Trophoblast cell (in vitro differentiated cells and primary cell): ENCODE results near the gene BRSK2. TPM values are rescaled to one million over a fixed set of nuclear protein-coding genes. Genes with fewer than 3 reads are reported as not detected.
A peak's percentile ranks its signal among the peaks of the same experiment; 100 is the strongest.
"Not testable (repeated sequence)": the region's sequence is repeated elsewhere in the genome, so short reads cannot be mapped to it uniquely, and the experiment has no call there.

Source experiments
- DNase-seq, 2 donors: peaks; one replicate each; pipeline ENCODE4 v3.0.0-alpha.2; 2016
- H2AFZ ChIP-seq: 2 replicates; pipeline ENCODE4 v1.6.1; 2013; ENCODE audit warnings: low read length, moderate library complexity, mild to moderate bottlenecking; ENCODE audit not compliant: insufficient read depth, poor library complexity
- H2AK5ac ChIP-seq: 2 replicates; pipeline ENCODE4 v1.6.1; 2013; ENCODE audit warnings: mild to moderate bottlenecking, low read length
- H2BK120ac ChIP-seq: 2 replicates; pipeline ENCODE4 v1.6.1; 2013; ENCODE audit warnings: low read length, mild to moderate bottlenecking, moderate library complexity; ENCODE audit not compliant: insufficient read depth, poor library complexity
- H2BK12ac ChIP-seq: 2 replicates; pipeline ENCODE4 v1.6.1; 2013; ENCODE audit warnings: mild to moderate bottlenecking, low read length, moderate library complexity
- H2BK5ac ChIP-seq: 2 replicates; pipeline ENCODE4 v1.6.1; 2013; ENCODE audit warnings: low read length, low read depth, moderate library complexity, mild to moderate bottlenecking; ENCODE audit not compliant: poor library complexity
- H3K14ac ChIP-seq: 2 replicates; pipeline ENCODE4 v1.6.1; 2013; ENCODE audit warnings: mild to moderate bottlenecking, low read length
- H3K18ac ChIP-seq: 2 replicates; pipeline ENCODE4 v1.6.1; 2013; ENCODE audit warnings: mild to moderate bottlenecking, low read length
- H3K23ac ChIP-seq: 2 replicates; pipeline ENCODE4 v1.6.1; 2013; ENCODE audit warnings: low read length
- H3K27ac ChIP-seq: 2 replicates; pipeline ENCODE4 v1.5.1; 2013; ENCODE audit warnings: low read depth, mild to moderate bottlenecking, inconsistent platforms, low read length, moderate library complexity
- H3K27me3 ChIP-seq: 2 replicates; pipeline ENCODE4 v1.6.1; 2013; ENCODE audit warnings: inconsistent platforms, mild to moderate bottlenecking, low read length, moderate library complexity; ENCODE audit not compliant: insufficient read depth
- H3K36me3 ChIP-seq, 2 experiments: 1 replicate in 1 of 2; 2 replicates in 1 of 2; pipeline ENCODE4 v1.6.1; 2013; ENCODE audit warnings: low read length in 2 of 2, mild to moderate bottlenecking in 2 of 2, moderate library complexity in 1 of 2; ENCODE audit not compliant: insufficient read depth in 2 of 2, control insufficient read depth in 1 of 2
- H3K4ac ChIP-seq: 2 replicates; pipeline ENCODE4 v1.6.1; 2013; ENCODE audit warnings: low read depth, mild to moderate bottlenecking, low read length, moderate library complexity
- H3K4me1 ChIP-seq, 2 experiments: 1 replicate in 1 of 2; 2 replicates in 1 of 2; pipeline ENCODE4 v1.6.1; 2013; ENCODE audit warnings: low read length in 2 of 2, mild to moderate bottlenecking in 2 of 2, moderate library complexity in 1 of 2; ENCODE audit not compliant: insufficient read depth in 2 of 2, control insufficient read depth in 1 of 2
- H3K4me2 ChIP-seq: 2 replicates; pipeline ENCODE4 v1.6.1; 2013; ENCODE audit warnings: inconsistent platforms, mild to moderate bottlenecking, low read length, moderate library complexity
- H3K4me3 ChIP-seq: 2 replicates; pipeline ENCODE4 v1.5.1; 2013; ENCODE audit warnings: mild to moderate bottlenecking, low read depth, low read length, inconsistent platforms
- H3K79me1 ChIP-seq: one replicate; pipeline ENCODE4 v1.6.1; 2013; ENCODE audit warnings: low read length
- H3K79me2 ChIP-seq: 2 replicates; pipeline ENCODE4 v1.6.1; 2013; ENCODE audit warnings: low read length, mild to moderate bottlenecking; ENCODE audit not compliant: control insufficient read depth, insufficient read depth, poor library complexity
- H3K9ac ChIP-seq: 2 replicates; pipeline ENCODE4 v1.6.1; 2013; ENCODE audit warnings: mild to moderate bottlenecking, low read length
- H3K9me3 ChIP-seq: 2 replicates; pipeline ENCODE4 v1.6.1; 2013; ENCODE audit warnings: low read depth, mild to moderate bottlenecking, control low read depth, inconsistent platforms, low read length; ENCODE audit not compliant: insufficient read depth
- H4K12ac ChIP-seq: 2 replicates; pipeline ENCODE4 v1.6.1; 2013; ENCODE audit warnings: low read depth, mild to moderate bottlenecking, low read length, moderate library complexity
- H4K8ac ChIP-seq: 2 replicates; pipeline ENCODE4 v1.6.1; 2013; ENCODE audit warnings: low read depth, mild to moderate bottlenecking, low read length, moderate library complexity
- H4K91ac ChIP-seq: one replicate; pipeline ENCODE4 v1.6.1; 2013; ENCODE audit warnings: low read depth, mild to moderate bottlenecking, low read length, moderate library complexity
- WGBS: extraction: QIAGEN DNeasy Blood & Tissue Kit; methylation state at CpG from one replicate; pipeline ENCODE4 v1.1.7; 2013; ENCODE audit warnings: missing lambda C conversion rate; ENCODE audit not compliant: insufficient read length, insufficient coverage; ENCODE audit errors: extremely low coverage; 5-methylcytosine and 5-hydroxymethylcytosine counted together
- polyA plus RNA-seq: library from polyadenylated mRNA; stranded (reverse); fragments of 200-250 nt; gene quantifications from 2 replicates; pipeline ENCODE4 v1.2.3, GENCODE V29; 2013

Gene BRSK2
- 0.82 and 0.89 TPM in 2 replicates for polyA plus RNA-seq

- Histone ChIP-seq H3K9ac (peak within 1 kb of the TSS; percentile 18), H3K23ac (no peak within 1 kb of the TSS), H3K27ac (no peak within 1 kb of the TSS), H4K12ac (peak within 1 kb of the TSS; percentile 25), H3K14ac (no peak within 1 kb of the TSS), H2BK12ac (no peak within 1 kb of the TSS), H3K9me3 (peaks cover 9% of the 10 kb centered on the region), H3K27me3 (peaks cover 30% of the 10 kb centered on the region), H3K4ac (no peak within 1 kb of the TSS), H4K91ac (no peak within 1 kb of the TSS), H2AFZ (peak within 1 kb of the TSS; percentile 31), H4K8ac (peak within 1 kb of the TSS; percentile 18), H2BK120ac (no peak within 1 kb of the TSS), H2BK5ac (no peak within 1 kb of the TSS), H3K4me2 (peak within 1 kb of the TSS; percentile 61), H3K79me2 (no peaks in the 10 kb centered on the region), H3K36me3 (no peaks in the 10 kb centered on the region), H2AK5ac (no peak within 1 kb of the TSS), H3K79me1 (no peaks in the 10 kb centered on the region), H3K18ac (no peak within 1 kb of the TSS), H3K4me3 (peak within 1 kb of the TSS; percentile 41), H3K4me1 (peaks cover 5 to 11% of the 10 kb centered on the region in 2 experiments)
- no peak for DNase-seq
- WGBS: no CpG with 5 or more reads among the region's 119 CpGs
Observed at GRCh38 chr11:1389932-1390568, at the start of gene BRSK2. BRSK2 (plus strand) TSS chr11:1389934; CDS start chr11:1390285, 351 bp downstream.

GRCh38 chr11:1340111-1340510 is 49.6 kb upstream of the BRSK2 start:
- no peak overlapping the region for H3K4ac ChIP-seq

DNA sequence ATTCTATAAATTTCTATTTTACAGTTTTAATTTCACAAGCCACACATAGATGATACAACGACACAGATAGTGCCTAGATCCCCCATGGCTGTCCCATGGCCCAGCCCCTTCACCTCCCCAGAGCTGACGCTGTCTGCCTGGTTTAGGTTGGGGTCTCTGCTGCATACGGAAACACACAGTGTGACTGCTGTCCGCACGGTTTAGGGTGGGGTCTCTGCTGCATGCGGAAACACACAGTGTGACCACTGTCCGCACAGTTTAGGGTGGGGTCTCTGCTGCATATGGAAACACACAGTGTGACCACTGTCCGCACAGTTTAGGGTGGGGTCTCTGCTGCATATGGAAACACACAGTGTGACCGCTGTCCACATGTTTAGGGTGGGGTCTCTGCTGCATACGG is 48.5 kb upstream of the BRSK2 start:
- H3K9ac ChIP-seq, H3K18ac ChIP-seq, H3K4me2 ChIP-seq, H2BK120ac ChIP-seq, H3K79me1 ChIP-seq, H2AFZ ChIP-seq, H2AK5ac ChIP-seq, H3K79me2 ChIP-seq, H3K14ac ChIP-seq, DNase-seq, H3K23ac ChIP-seq, H3K27ac ChIP-seq, H3K36me3 ChIP-seq, H2BK5ac ChIP-seq, H3K4ac ChIP-seq, H2BK12ac ChIP-seq, H4K12ac ChIP-seq, H4K8ac ChIP-seq, H3K4me3 ChIP-seq, H4K91ac ChIP-seq, H3K4me1 ChIP-seq: not testable (repeated sequence)
- no CpG with 5 or more reads among the region's 10 CpGs for WGBS
- Histone ChIP-seq H3K27me3 (peaks cover 14% of the 10 kb centered on the region), H3K9me3 (peaks cover 18% of the 10 kb centered on the region)

More at GRCh38 chr11:1340111-1340510, 49.6 kb upstream of the BRSK2 start:
- peaks cover 18% of the 10 kb centered on the region for H3K9me3 ChIP-seq
- no peak overlapping the region for H2AFZ ChIP-seq
- H2BK120ac ChIP-seq: no peak overlapping the region
- H4K91ac ChIP-seq: no peak overlapping the region
- H3K4me3 ChIP-seq: no peak overlapping the region
- H2AK5ac ChIP-seq: no peak overlapping the region
- H3K4me1 ChIP-seq: peaks cover 0 to 2% of the 10 kb centered on the region in 2 experiments
- H2BK5ac ChIP-seq: no peak overlapping the region
- H3K23ac ChIP-seq: no peak overlapping the region
- no peaks in the 10 kb centered on the region for H3K79me2 ChIP-seq
- no CpG with 5 or more reads among the region's 12 CpGs for WGBS
- no peaks in the 10 kb centered on the region for H3K36me3 ChIP-seq
- H3K27ac ChIP-seq: no peak overlapping the region
- peaks cover 19% of the 10 kb centered on the region for H3K27me3 ChIP-seq
- DNase-seq: no peak
- no peak overlapping the region for H3K18ac ChIP-seq
- H2BK12ac ChIP-seq: no peak overlapping the region
- H3K4me2 ChIP-seq: no peak overlapping the region
- no peaks in the 10 kb centered on the region for H3K79me1 ChIP-seq
- no peak overlapping the region for H3K9ac ChIP-seq
- H3K14ac ChIP-seq: no peak overlapping the region
- H4K8ac ChIP-seq: no peak overlapping the region
- no peak overlapping the region for H4K12ac ChIP-seq

DNA sequence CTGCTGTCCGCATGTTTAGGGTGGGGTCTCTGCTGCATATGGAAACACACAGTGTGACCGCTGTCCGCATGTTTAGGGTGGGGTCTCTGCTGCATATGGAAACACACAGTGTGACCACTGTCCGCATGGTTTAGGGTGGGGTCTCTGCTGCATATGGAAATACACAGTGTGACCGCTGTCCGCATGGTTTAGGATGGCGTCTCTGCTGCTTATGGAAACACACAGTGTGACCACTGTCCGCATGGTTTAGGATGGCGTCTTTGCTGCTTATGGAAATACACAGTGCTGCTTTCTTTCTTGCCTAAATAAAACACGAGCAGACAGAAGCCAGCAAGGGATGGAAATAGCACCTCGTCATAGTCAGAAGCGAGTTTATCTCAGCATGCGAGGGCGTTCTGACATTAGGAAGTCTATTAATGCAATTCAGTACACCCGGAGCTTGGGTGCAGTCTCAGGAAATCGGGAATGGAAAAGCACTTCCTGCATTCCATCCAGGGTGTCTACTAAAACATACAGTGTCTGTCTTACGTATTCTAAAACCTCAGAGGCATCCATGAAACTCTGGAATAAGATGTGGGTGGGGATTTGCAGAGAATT is 47.7 kb upstream of the BRSK2 start:
- Histone ChIP-seq H3K27ac (no peak overlapping the region), H3K4me2 (no peak overlapping the region), H3K79me2 (no peaks in the 10 kb centered on the region), H3K79me1 (no peaks in the 10 kb centered on the region), H4K8ac (no peak overlapping the region), H4K91ac (no peak overlapping the region), H2BK12ac (no peak overlapping the region), H2AFZ (no peak overlapping the region), H3K14ac (no peak overlapping the region), H3K4ac (no peak overlapping the region), H4K12ac (no peak overlapping the region), H2AK5ac (no peak overlapping the region), H3K18ac (no peak overlapping the region), H3K27me3 (peaks cover 11% of the 10 kb centered on the region), H3K36me3 (no peaks in the 10 kb centered on the region), H3K4me3 (no peak overlapping the region), H2BK5ac (no peak overlapping the region), H3K9ac (no peak overlapping the region), H3K23ac (no peak overlapping the region), H3K9me3 (peaks cover 15% of the 10 kb centered on the region), H2BK120ac (no peak overlapping the region), H3K4me1 (no peaks in the 10 kb centered on the region)
- peak in 1 of 2 donors; percentile 6 for DNase-seq
- no CpG with 5 or more reads among the region's 17 CpGs for WGBS
